Measurements from ENCODE around the gene KRT77. TPM values are rescaled to one million over a fixed set of nuclear protein-coding genes. Genes with fewer than 3 reads are reported as not detected.

The KRT77 gene
- polyA plus RNA-seq, 1 donor from 2014 or later: not detected

DNA sequence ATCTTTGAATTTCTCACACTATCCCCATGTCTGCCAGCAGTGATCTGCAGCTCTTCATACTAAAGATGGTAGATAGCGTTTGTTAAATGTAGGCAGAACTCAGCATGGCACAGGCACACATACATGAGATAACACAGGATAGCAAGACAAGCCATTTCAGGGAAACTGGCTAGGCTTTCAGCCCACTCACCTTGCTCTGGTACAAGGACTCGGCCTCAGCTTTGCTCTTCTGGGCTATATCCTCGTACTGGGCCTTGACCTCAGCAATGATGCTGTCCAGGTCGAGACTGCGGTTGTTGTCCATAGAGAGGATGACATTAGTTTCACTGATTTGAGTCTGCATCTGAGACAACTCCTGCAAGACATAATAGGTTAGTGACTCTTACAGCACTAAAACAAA lies 26.2 kb downstream of the KRT77 start:
- no peaks in the 10 kb centered on the region for H3K9me2 ChIP-seq (ENCODE audit: insufficient read depth, low read length)
- no peak overlapping the region for H3K4me2 ChIP-seq (ENCODE audit: low read length)
- H3K79me2 ChIP-seq (replicated peaks; ENCODE audit: insufficient read depth, low read length): no peaks in the 10 kb centered on the region
- no peaks in the 10 kb centered on the region for H3K9me3 ChIP-seq (ENCODE audit: low read length)
- H3K27ac ChIP-seq (ENCODE audit: low read length): no peak overlapping the region
- no peak overlapping the region for H2AFZ ChIP-seq (ENCODE audit: low read depth, low read length)
- no peak overlapping the region for H3K9ac ChIP-seq (ENCODE audit: low read length)
- no peak overlapping the region for H3K4me3 ChIP-seq (ENCODE audit: low read length)
- TF ChIP-seq CTCF (IDR thresholded peaks at IDR 0.05; ENCODE audit: poor library complexity, severe bottlenecking) (no peak), RAD21 (conservative IDR thresholded peaks at IDR 0.05) (no peak), REST (IDR thresholded peaks at IDR 0.05; ENCODE audit: borderline replicate concordance) (no peak), EZH2 (IDR thresholded peaks at IDR 0.05; ENCODE audit: borderline replicate concordance, insufficient read depth, low read length, poor library complexity, severe bottlenecking) (no peak), TAF1 (IDR thresholded peaks at IDR 0.05; ENCODE audit: low read depth) (no peak), POLR2AphosphoS5 (IDR thresholded peaks at IDR 0.05) (no peak), SMC3 (conservative IDR thresholded peaks at IDR 0.05; ENCODE audit: poor library complexity) (no peak), EP300 (conservative IDR thresholded peaks at IDR 0.05; ENCODE audit: poor library complexity, severe bottlenecking) (no peak), MXI1 (conservative IDR thresholded peaks at IDR 0.05; ENCODE audit: poor library complexity, severe bottlenecking) (no peak)
- H3K36me3 ChIP-seq (ENCODE audit: insufficient read depth, low read length): no peaks in the 10 kb centered on the region
- H3F3A ChIP-seq (ENCODE audit: insufficient read depth, low read length, poor library complexity, severe bottlenecking): no peaks in the 10 kb centered on the region
- no peaks in the 10 kb centered on the region for H4K20me1 ChIP-seq (ENCODE audit: insufficient read depth)
- H3K27me3 ChIP-seq (ENCODE audit: insufficient read depth, low read depth, low read length): no peaks in the 10 kb centered on the region

DNA sequence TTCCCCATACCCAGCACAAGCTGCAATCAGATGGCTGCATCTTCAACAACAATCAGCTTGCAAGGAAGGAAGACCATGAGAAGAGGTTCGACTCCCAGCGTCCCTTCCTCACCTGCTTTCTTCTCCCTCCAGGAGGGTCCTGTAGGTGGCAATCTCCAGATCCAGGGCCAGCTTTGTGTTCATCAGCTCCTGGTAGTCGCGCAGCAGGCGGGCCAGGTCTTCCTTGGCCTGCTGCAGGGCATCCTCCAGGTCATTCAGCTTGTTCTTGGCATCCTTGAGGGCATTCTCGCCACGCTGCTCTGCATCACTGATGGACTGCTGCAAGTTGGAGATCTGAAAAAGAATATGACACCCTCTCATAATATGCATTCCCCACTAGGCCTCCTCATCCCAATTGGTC lies 27.2 kb downstream of the KRT77 start:
- H3F3A ChIP-seq (ENCODE audit: insufficient read depth, low read length, poor library complexity, severe bottlenecking): no peaks in the 10 kb centered on the region
- no peaks in the 10 kb centered on the region for H3K27me3 ChIP-seq (ENCODE audit: insufficient read depth, low read depth, low read length)
- H3K27ac ChIP-seq (ENCODE audit: low read length): no peak overlapping the region
- no peak overlapping the region for H3K4me2 ChIP-seq (ENCODE audit: low read length)
- no peaks in the 10 kb centered on the region for H3K9me3 ChIP-seq (ENCODE audit: low read length)
- H3K9ac ChIP-seq (ENCODE audit: low read length): no peak overlapping the region
- H3K36me3 ChIP-seq (ENCODE audit: insufficient read depth, low read length): no peaks in the 10 kb centered on the region
- H3K9me2 ChIP-seq (ENCODE audit: insufficient read depth, low read length): no peaks in the 10 kb centered on the region
- H3K79me2 ChIP-seq (replicated peaks; ENCODE audit: insufficient read depth, low read length): no peaks in the 10 kb centered on the region
- no peak for TF ChIP-seq RAD21 (conservative IDR thresholded peaks at IDR 0.05)
- no peak for TF ChIP-seq REST (IDR thresholded peaks at IDR 0.05; ENCODE audit: borderline replicate concordance)
- TF ChIP-seq TAF1 (IDR thresholded peaks at IDR 0.05; ENCODE audit: low read depth): no peak
- no peak for TF ChIP-seq MXI1 (conservative IDR thresholded peaks at IDR 0.05; ENCODE audit: poor library complexity, severe bottlenecking)
- no peaks in the 10 kb centered on the region for H4K20me1 ChIP-seq (ENCODE audit: insufficient read depth)
- no peak overlapping the region for H3K4me3 ChIP-seq (ENCODE audit: low read length)
- H2AFZ ChIP-seq (ENCODE audit: low read depth, low read length): no peak overlapping the region

All from neural cell (in vitro differentiated cells).